GM12872 (cell line): ENCODE data around the gene STK26.

ENCODE experiments used
- TF ChIP-seq, protein P1 (sequence below): IDR thresholded peaks from 3 replicates; pipeline ENCODE4 v1.5.1; 2011; ENCODE audit warnings: low read depth, mild to moderate bottlenecking, low read length, moderate library complexity; ENCODE audit not compliant: insufficient read depth

The STK26 gene

DNA sequence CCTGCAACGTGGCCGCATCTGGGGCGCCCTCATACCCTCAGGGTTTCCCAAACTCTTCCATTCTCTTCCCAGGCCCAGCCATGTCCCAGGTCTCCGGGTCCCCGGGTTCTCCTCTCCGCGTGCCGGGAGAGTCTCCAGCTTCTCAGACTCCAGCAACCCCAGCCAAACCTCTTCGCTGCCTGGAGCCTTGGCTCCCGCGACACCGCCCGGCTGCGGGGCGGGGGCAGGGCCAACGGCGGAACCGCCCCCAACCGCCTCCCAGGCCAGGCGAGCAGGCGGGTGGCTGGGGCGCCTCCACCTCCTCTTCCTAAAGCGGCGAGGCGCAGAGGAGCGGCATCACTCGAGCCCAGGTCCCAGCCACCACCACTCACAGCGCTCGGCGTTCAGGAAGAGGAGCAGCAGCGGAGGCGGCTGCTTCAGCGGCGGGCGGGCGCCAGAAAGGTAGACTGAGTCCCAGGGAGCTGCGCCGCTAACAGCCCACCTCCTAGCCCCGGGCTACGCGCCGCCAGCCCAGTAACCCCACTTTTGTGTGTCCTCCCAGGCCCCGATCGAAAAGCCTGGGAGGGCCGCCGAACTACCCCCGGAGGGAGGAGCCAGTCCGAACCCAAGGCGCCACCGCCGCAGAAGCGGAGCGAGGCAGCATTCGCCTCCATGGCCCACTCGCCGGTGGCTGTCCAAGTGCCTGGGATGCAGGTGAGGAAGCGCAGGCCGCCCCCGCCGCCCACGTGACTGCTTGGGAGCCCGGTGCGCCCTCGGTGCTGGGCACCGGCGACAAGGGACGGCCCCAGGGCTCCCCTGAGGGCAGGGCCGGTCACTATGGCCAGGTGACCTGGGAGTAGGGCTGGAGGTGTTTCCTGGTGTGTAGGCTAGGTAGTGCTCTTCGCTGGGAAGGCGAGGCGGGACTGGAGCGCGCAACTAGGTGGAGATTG lies at the start of gene STK26:
Gene STK26 (plus strand): TSS at position 336 of the 929 bp plus-strand sequence. CDS start 316 bp downstream, at position 652.
- TF ChIP-seq, protein P1, sequence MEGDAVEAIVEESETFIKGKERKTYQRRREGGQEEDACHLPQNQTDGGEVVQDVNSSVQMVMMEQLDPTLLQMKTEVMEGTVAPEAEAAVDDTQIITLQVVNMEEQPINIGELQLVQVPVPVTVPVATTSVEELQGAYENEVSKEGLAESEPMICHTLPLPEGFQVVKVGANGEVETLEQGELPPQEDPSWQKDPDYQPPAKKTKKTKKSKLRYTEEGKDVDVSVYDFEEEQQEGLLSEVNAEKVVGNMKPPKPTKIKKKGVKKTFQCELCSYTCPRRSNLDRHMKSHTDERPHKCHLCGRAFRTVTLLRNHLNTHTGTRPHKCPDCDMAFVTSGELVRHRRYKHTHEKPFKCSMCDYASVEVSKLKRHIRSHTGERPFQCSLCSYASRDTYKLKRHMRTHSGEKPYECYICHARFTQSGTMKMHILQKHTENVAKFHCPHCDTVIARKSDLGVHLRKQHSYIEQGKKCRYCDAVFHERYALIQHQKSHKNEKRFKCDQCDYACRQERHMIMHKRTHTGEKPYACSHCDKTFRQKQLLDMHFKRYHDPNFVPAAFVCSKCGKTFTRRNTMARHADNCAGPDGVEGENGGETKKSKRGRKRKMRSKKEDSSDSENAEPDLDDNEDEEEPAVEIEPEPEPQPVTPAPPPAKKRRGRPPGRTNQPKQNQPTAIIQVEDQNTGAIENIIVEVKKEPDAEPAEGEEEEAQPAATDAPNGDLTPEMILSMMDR, result no peak

DNA sequence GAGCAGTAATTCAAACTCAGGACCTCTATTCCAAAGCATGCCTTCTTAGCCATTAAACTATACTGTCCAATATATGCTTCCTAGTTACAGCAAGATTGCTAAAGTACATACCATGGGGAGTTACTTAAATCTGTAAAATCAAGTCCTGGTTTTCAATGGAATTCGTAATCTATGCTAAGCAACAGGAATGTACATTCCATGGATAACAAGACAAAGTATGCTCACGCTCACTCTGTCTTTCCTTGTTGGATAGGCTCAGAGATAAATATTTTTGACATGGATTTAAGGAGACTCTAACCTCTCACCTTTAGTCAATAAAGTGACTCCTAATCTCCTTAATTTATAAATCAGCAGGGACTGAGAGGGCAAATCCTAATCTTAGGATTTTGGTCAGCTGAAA lies 47.3 kb upstream of the STK26 start:
- TF ChIP-seq, protein P1, result no peak

DNA sequence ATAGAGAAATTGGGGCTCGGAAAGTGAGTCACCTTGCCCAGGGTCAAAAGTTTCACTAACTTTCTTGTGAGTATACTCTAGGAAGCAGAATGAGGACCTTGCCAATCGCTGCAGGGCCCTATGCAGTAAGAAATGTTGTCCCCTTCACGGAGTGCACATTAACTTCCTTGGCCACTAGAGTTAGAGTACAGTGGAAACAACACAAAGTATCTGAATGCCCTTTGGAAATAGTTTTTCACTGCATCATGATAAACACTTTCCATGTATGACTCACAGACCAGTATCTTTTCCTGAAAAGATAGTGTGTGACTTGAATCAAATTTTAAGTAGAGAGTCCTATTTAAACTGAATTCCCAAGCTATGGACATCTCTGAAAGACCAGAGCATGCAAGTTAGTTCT lies 45.5 kb upstream of the STK26 start:
- TF ChIP-seq, protein P1, result no peak

DNA sequence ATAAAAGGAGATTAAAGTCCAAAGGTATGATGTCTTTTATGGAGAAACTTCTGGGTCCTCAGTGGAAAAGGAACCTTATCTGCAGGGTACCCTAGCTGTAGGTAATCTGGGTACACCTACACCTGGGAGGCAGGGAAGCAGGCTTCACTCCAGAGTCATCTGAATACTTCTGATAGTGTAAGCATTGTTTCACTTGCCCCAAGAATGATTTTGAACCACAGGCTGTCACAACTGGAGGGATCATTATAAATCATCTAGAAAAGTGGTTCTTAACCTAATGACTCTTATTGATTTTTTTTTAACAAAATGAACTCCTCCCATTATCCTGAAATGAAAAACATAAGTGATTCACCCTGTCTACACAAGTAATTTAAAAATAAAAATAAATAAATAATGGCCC lies 44.0 kb upstream of the STK26 start:
- TF ChIP-seq, protein P1, result no peak

DNA sequence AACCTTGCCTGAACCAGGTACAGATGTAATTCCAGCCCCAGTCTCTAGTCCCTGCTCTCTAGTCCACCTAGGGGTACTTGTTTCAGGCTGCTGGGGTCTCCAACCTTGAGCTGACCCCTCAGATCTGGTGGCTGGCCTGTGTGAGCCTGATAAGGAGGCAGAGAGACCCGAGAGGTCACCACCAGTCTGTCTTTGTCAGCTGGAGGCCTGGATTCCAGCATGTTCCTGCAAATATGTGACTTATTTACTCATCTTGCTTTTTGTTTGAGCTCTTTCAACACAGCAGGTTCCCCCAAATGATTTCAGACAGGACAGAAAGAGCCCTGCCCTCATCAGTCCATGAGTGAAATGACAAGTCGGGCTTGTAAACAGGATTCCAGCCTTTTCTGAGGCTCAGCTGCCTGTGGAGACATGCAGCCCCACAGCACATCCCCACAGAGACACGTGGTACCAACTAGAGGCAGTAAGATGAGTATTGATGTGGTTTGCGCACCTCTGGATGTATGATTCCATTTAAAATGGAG lies 37.5 kb upstream of the STK26 start:
- TF ChIP-seq, protein P1, result no peak

DNA sequence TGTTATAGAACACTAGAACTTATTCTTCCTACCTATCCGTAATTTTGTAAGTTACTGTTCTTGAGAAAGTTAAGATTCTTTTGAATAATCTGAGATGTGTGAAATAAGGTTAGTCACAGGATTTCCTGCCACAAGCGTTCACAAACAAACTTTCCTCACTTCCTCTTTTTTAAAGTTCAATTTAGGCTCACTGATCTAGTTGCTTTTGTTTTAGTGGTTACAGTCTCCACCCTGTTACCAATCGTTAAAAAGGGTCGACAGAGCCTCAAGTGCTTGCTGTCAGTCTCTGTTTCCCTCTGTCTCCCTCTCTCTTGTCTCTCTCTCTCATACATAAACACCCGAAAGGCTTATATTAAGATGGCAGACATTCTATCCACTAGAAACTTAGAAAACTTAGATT lies 35.9 kb upstream of the STK26 start:
- TF ChIP-seq, protein P1, result no peak

DNA sequence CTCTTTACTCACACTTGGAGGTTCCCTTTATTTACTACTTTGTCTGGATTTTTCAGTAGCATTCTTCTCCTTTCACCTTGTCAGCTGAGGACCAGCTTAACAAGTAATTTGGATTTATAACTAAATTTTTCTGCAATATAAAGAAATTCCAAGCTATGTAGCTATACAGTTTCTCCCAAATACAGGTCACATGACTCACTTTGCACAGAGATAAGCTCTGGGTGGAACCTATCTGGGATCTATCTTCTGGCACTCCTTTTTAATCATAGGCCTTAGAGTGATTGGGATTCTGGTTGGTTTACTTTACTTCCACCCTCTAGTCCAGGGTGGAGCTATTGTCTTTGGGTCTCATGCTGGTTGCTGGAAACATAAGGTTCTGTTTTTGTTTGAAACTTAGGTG lies 34.9 kb upstream of the STK26 start:
- TF ChIP-seq, protein P1, result no peak
